Astrocyte of the hippocampus (primary cell): Measurements from ENCODE around the gene MROH7.
"Not testable (repeated sequence)": the region's sequence is repeated elsewhere in the genome, so short reads cannot be mapped to it uniquely, and the experiment has no call there.

ENCODE experiments used
- DNase-seq: peaks from one replicate; pipeline ENCODE4 v3.0.0; 2011; ENCODE audit warnings: low read depth, low spot score

Gene MROH7

GRCh38 chr1:54610048-54610447 lies 31.5 kb upstream of the MROH7 start:
- DNase-seq = peak; percentile 35

GRCh38 chr1:54610601-54611580 lies 30.7 kb upstream of the MROH7 start:
- peak; percentile 45 for DNase-seq

GRCh38 chr1:54611621-54612020 lies 30.0 kb upstream of the MROH7 start:
- DNase-seq = no peak

GRCh38 chr1:54614024-54614423 lies 27.6 kb upstream of the MROH7 start:
- no peak for DNase-seq

GRCh38 chr1:54614563-54614962 lies 27.0 kb upstream of the MROH7 start:
- DNase-seq = no peak

- no peak for DNase-seq
These were observed 25.9 kb upstream of the MROH7 start for GRCh38 chr1:54615531-54616279.

- DNase-seq = no peak
These were observed 21.8 kb upstream of the MROH7 start for GRCh38 chr1:54619749-54620148.

GRCh38 chr1:54623216-54624007 lies 18.2 kb upstream of the MROH7 start, which contains the start of gene FAM151A:
Gene FAM151A (minus strand): TSS chr1:54623525. CDS start chr1:54623395, 130 bp downstream.
- DNase-seq = no peak

DNA sequence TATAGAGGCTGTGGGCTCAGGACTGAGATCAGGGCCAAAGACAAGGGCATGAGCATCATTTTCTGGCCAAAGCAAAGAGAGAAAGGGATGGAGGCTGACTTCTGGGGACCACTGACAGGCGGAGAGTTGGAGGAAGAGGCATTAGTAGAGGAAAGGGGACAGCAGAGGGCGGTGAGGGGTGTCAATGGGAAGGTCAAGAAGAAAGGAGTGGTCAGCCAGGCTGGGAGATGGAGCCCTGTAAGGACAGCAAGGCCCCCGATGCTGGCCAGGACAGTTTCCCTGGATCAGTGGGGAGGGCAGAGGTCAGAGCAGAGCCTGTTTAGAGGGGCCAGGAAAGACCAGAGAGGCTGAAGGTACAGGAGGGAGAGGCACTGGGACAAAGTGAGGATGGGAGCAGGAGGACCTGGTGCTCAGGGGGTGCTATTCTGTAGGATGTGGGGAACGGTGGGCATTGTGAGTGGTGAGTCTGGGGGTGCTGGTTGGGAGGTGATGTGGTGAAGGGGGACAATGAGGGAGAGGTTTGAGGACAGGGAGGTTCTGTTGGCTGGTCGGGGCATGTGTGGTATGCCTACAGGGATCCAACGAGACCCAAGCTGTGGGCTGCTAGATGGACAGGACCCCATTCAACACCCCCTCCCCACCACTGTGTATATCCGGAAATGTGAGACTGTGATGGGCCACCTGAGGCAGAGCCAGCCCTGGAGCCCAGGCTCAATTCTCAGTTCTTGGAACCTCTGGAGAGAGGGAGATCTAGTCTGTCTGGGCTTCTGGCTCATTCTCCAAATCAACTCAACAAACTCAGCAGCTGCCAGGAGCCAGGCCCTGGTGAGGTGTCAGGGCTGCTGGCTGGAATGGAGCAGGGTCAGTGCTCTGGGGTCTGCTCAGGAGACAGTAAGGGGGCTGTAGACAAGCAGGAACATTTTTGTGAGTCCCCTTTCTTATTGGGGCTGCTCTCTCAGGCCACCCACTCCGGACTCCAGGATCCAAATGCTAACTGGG lies 16.8 kb upstream of the MROH7 start:
- no peak for DNase-seq

DNA sequence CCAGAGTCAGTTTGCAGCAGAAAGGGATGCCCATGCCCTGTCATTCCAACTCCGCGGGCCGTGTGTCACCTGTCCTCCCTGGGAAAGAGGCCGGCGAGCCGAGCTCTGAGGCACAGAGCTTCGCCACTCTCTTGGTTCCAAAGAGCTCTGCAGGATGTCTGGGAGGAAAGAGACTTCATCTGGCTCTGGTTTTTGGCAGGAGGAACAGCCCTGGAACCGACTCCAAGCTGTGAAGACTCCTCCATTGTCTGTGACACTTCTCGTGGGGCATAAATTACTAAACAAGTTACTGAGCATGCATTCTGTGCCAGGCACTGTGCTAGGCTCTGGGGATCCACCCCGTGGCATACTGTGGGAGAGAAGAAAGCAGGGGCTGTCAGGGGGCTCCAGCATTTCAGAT lies 14.4 kb upstream of the MROH7 start:
- no peak for DNase-seq

- not testable (repeated sequence) for DNase-seq
These were observed 5.8 kb upstream of the MROH7 start for GRCh38 chr1:54635804-54636203.

DNA sequence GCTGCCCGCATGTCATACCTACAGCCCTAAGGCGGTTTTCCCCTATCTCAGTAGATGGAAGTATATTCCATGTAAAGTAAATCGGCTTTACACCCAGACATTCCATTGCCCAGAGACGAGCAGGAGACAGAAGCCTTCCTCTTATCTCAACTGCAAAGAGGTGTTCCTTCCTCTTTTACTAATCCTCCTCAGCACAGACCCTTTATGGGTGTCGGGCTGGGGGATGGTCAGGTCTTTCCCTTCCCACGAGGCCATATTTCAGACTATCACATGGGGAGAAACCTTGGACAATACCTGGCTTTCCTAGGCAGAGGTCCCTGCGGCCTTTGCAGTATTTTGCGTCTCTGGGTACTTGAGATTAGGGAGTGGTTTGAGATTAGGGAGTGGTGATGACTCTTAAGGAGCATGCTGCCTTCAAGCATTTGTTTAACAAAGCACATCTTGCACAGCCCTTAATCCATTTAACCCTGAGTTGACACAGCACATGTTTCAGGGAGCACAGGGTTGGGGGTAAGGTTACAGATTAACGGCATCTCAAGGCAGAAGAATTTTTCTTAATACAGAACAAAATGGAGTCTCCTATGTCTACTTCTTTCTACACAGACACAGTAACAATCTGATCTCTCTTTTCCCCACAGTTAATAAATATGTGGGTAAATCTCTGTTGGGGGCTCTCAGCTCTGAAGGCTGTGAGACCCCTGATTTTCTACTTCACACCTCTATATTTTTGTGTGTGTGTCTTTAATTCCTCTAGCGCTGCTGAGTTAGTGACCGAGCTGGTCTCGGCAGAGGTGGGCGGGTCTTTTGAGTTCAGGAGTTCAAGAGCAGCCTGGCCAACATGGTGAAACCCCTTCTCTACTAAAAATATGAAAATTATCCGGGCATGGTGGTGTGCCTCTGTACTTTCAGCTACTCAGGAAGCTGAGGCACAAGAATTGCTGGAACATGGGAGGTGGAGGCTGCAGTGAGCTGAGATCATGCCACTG lies 4.8 kb upstream of the MROH7 start:
- not testable (repeated sequence) for DNase-seq

- no peak for DNase-seq
These were observed 1.2 kb upstream of the MROH7 start for GRCh38 chr1:54640361-54640760.

DNA sequence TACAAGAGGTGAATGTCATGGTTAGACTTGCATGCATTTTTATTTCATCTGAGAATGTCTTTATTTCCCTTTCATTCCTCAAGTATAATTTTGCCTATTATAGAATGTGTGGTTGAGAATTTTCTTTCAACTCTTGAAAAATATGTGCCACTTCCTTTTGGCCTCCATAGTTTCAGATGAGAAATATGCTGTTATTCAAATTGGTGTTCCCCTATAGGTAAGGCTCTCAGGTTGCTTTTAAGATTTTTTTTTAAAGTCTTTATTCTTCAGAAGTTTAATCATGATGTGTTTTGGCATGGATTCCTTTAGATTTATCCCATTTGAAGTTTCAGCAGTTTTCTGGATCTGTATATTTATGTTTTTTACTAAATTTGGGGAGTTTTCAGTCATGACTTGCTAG lies 2.1 kb downstream of the MROH7 start:
- DNase-seq = no peak

GRCh38 chr1:54645806-54646676 lies 4.5 kb downstream of the MROH7 start:
- no peak for DNase-seq

DNA sequence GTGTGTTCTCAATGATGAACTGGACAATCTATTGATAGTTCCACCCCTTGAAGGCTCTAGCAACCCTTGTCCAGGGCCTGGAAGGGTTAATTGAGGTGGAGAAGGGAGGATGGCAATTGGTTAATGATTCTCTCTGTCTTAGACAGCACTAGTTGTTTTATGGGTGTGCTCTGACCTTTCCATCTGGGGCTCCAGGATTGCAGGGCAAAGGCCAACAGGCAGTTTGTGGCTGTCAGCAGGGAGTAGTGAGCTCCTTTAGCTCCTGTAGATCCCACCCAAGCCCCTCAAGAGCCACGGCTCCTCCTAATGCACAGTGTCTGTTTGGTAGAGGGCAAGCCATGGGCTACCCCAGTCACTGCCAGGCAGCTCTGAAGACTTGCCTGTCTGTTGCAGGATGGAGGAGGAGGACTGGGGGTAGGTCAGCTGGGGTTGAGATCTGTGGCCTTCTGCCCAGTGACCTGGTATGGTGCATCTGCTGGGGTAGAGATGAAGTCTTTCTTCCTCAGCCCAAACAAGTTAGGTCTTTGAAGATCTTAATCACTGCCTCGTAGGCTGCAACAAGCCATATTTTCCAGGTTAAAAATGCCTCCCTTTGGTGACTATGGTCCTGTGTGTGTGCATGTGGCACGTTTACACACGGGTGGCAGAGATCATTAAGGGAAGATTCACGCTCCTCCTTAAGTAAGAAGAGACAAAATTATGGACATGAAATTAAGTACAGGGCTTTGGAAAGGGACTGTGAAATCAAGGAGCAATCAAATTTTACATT lies 7.7 kb downstream of the MROH7 start:
- no peak for DNase-seq

DNA sequence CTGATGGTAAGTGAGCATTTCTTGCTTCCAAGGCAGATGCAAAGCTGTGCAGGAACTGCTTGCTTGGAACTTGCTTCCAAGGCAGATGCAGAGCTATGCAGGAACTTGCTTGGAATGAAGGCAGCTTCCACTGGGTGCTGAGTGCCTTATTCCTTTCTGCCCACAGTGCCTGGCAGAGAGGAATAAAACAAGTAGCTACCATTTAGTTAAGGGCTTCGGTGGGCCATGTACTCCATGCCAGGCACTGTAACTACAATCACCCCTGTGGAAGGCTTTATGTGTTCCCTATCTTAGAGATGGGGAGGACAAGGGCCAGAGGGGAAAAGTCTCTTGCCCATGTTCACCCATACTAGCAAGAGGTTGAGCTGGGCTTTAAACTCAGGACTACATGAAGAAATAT lies 8.3 kb downstream of the MROH7 start:
- no peak for DNase-seq

DNA sequence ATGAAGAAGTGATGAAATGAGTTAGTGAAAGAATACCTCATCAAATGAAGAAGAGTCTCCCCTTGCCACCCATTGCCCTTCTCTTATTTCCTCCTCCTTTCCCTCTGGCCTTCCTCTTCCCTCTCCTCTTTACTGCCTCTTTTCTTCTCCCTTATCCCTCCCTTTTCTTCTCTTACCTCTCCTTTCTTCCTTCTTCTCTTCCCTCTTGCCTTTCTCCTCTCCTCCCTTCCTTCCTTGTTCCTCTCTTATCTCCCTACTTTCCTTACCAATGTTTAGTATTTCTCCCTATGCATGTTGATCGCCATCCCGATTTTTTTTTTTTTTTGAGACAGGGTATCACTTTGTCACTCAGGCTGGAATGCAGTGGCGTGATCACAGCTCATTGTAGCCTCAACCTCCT lies 8.8 kb downstream of the MROH7 start:
- DNase-seq = no peak
